ENCODE results near the gene CDC34.

CDC34 gene

DNA sequence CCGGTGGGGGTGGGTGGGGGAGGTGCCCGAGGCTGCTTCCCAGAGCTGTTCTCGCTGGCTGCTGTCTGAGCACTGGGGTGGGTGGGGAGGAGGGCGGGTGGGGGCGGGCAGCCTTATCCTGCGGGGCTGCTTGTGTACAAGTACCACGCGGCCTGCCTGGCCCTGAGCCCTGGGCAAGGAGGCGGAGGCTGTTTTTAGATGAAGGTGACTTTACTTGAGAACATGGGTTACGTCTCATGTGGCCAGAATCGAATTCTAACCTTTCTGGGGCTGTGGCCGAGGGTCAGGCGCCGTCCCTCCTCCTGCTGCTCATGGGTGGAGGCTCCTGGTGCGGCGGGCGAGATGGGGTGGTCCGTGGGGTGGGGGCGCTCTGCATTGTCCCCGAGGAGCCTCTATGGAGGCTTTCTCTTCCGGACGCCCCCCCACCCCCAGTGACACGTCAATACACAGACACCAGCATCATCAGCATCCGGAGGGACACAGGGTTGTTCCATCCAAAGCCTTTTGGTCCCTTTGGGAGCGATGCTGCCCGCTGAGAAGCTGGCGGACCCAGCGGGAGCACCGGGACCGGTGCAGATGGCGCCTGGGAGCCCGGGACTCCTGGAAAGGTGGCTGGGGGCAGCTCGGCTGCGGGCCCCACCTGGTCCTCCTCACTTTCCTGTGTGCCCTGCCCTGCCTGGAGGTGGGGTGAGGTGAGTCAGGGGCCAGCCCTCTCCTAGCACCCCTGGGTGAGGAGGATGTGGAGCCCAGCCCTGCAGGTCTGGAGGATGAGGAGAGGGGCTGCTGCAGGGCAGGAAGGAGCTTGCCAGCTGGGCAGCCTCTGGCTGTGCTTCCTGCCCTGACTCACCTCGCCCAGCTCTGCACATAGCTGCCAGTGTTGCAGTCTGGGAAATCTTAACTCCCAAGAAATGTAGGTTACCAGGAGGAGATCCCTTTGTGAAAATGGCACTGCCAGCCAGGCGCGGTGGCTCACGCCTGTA, 44.3 kb downstream of the CDC34 start:
- peak overlapping the region; percentile 56; the same call in 1 of the 2 replicates for H3K9ac ChIP-seq (ENCODE audit: low read depth, low read length)
- H3K4me1 ChIP-seq (ENCODE audit: insufficient read depth, low read length): peaks cover 9% of the 10 kb centered on the region; the same call in 1 of the 2 replicates
- no peaks in the 10 kb centered on the region; the same call in 1 of the 2 replicates for H3K36me3 ChIP-seq (ENCODE audit: insufficient read depth, low read length)

GRCh38 chr19:576768-577438, 45.3 kb downstream of the CDC34 start:
- Histone ChIP-seq H3K9ac (ENCODE audit: low read depth, low read length) (no peak overlapping the region), H3K4me1 (ENCODE audit: insufficient read depth, low read length) (peaks cover 9% of the 10 kb centered on the region; the same call in 1 of the 2 replicates), H3K9me3 (ENCODE audit: control insufficient read depth, insufficient read depth, low read length) (no peaks in the 10 kb centered on the region), H3K36me3 (ENCODE audit: insufficient read depth, low read length) (peaks cover 3% of the 10 kb centered on the region; the same call in 1 of the 2 replicates)

More for the DNA sequence above, 44.3 kb downstream of the CDC34 start:
- H3K9me3 ChIP-seq (ENCODE audit: control insufficient read depth, insufficient read depth, low read length): no peaks in the 10 kb centered on the region

- no peaks in the 10 kb centered on the region for H3K9me3 ChIP-seq (ENCODE audit: control insufficient read depth, insufficient read depth, low read length)
- H3K4me1 ChIP-seq (ENCODE audit: insufficient read depth, low read length): peaks cover 9% of the 10 kb centered on the region; the same call in 1 of the 2 replicates
- H3K9ac ChIP-seq (ENCODE audit: low read depth, low read length): no peak overlapping the region
- peaks cover 3% of the 10 kb centered on the region; the same call in 1 of the 2 replicates for H3K36me3 ChIP-seq (ENCODE audit: insufficient read depth, low read length)
These were observed 46.2 kb downstream of the CDC34 start for GRCh38 chr19:577439-578392.

GRCh38 chr19:579111-579841, 47.7 kb downstream of the CDC34 start:
- peaks cover 3% of the 10 kb centered on the region; the same call in 1 of the 2 replicates for H3K36me3 ChIP-seq (ENCODE audit: insufficient read depth, low read length)
- H3K9ac ChIP-seq (ENCODE audit: low read depth, low read length): no peak overlapping the region
- peaks cover 9% of the 10 kb centered on the region; the same call in 1 of the 2 replicates for H3K4me1 ChIP-seq (ENCODE audit: insufficient read depth, low read length)
- no peaks in the 10 kb centered on the region for H3K9me3 ChIP-seq (ENCODE audit: control insufficient read depth, insufficient read depth, low read length)

- peaks cover 3% of the 10 kb centered on the region; the same call in 1 of the 2 replicates for H3K36me3 ChIP-seq (ENCODE audit: insufficient read depth, low read length)
- peaks cover 7% of the 10 kb centered on the region; the same call in 1 of the 2 replicates for H3K4me1 ChIP-seq (ENCODE audit: insufficient read depth, low read length)
- no peaks in the 10 kb centered on the region for H3K9me3 ChIP-seq (ENCODE audit: control insufficient read depth, insufficient read depth, low read length)
- H3K9ac ChIP-seq (ENCODE audit: low read depth, low read length): no peak overlapping the region
These were observed 48.2 kb downstream of the CDC34 start for GRCh38 chr19:579842-580155.

- 0 out of 2 replicates have a peak, but pooled peaks cover 3% of the 10 kb centered on the region for H3K4me1 ChIP-seq (ENCODE audit: insufficient read depth, low read length)
- peaks cover 3% of the 10 kb centered on the region; the same call in 1 of the 2 replicates for H3K36me3 ChIP-seq (ENCODE audit: insufficient read depth, low read length)
- H3K9ac ChIP-seq (ENCODE audit: low read depth, low read length): no peak overlapping the region
- no peaks in the 10 kb centered on the region for H3K9me3 ChIP-seq (ENCODE audit: control insufficient read depth, insufficient read depth, low read length)
These were observed 48.8 kb downstream of the CDC34 start for GRCh38 chr19:580274-580835.

DNA sequence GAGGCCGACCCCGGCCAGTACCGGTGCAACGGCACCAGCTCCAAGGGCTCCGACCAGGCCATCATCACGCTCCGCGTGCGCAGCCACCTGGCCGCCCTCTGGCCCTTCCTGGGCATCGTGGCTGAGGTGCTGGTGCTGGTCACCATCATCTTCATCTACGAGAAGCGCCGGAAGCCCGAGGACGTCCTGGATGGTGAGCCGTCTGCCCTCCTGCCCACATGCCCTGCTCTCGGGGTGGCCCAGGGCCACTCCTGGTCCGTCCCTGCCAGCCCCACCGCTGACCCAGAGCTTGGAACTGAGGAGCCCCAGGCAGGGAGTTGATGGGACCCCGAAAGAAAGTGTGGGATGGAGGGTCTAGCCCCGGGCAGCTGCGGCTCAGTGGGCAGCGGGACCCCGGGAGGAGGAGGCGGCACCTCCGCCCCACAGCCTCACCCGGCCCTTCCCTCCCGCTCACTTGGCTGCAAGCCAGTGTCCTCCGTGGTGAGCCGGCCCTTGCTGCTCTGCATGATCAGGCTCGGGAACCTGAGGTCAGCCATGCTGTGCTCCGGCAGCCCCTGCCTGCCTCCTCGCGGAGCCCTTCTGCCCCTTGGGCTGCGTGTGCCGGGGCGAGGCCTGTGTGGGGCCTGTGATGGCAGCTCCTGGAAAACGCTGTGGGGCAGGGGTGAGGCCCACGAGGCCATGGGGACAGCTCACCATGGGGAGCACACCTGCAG, 50.0 kb downstream of the CDC34 start:
- Histone ChIP-seq H3K4me1 (ENCODE audit: insufficient read depth, low read length) (no peaks in the 10 kb centered on the region), H3K9ac (ENCODE audit: low read depth, low read length) (no peak overlapping the region), H3K9me3 (ENCODE audit: control insufficient read depth, insufficient read depth, low read length) (no peaks in the 10 kb centered on the region), H3K36me3 (ENCODE audit: insufficient read depth, low read length) (peaks cover 3% of the 10 kb centered on the region; the same call in 1 of the 2 replicates)

- peaks cover 3% of the 10 kb centered on the region; the same call in 1 of the 2 replicates for H3K36me3 ChIP-seq (ENCODE audit: insufficient read depth, low read length)
- H3K9ac ChIP-seq (ENCODE audit: low read depth, low read length): no peak overlapping the region
- H3K4me1 ChIP-seq (ENCODE audit: insufficient read depth, low read length): no peaks in the 10 kb centered on the region
- no peaks in the 10 kb centered on the region for H3K9me3 ChIP-seq (ENCODE audit: control insufficient read depth, insufficient read depth, low read length)
These were observed 51.1 kb downstream of the CDC34 start for GRCh38 chr19:582497-583197.

- Histone ChIP-seq H3K4me1 (ENCODE audit: insufficient read depth, low read length) (no peaks in the 10 kb centered on the region; the same call in 1 of the 2 replicates), H3K9ac (ENCODE audit: low read depth, low read length) (no peak overlapping the region), H3K36me3 (ENCODE audit: insufficient read depth, low read length) (peaks cover 3% of the 10 kb centered on the region; the same call in 1 of the 2 replicates), H3K9me3 (ENCODE audit: control insufficient read depth, insufficient read depth, low read length) (no peaks in the 10 kb centered on the region)
These were observed 51.8 kb downstream of the CDC34 start for GRCh38 chr19:583198-583967.

DNA sequence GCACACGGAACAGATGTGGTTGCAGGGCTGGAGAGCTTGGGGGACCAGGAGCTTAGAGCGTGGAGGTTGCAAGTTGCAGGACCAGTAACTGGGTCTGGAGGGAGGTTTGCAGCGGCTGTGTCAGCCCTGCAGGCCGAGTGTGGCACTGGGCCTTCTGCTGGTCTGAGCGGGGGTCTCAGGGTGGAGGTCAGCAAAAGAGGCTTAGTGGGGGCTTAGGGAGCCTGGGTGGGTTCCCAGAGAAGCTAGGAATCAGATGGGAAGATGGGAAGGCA, 52.3 kb downstream of the CDC34 start:
- no peaks in the 10 kb centered on the region for H3K9me3 ChIP-seq (ENCODE audit: control insufficient read depth, insufficient read depth, low read length)
- no peaks in the 10 kb centered on the region; the same call in 1 of the 2 replicates for H3K4me1 ChIP-seq (ENCODE audit: insufficient read depth, low read length)
- peaks cover 3% of the 10 kb centered on the region; the same call in 1 of the 2 replicates for H3K36me3 ChIP-seq (ENCODE audit: insufficient read depth, low read length)
- H3K9ac ChIP-seq (ENCODE audit: low read depth, low read length): no peak overlapping the region

DNA sequence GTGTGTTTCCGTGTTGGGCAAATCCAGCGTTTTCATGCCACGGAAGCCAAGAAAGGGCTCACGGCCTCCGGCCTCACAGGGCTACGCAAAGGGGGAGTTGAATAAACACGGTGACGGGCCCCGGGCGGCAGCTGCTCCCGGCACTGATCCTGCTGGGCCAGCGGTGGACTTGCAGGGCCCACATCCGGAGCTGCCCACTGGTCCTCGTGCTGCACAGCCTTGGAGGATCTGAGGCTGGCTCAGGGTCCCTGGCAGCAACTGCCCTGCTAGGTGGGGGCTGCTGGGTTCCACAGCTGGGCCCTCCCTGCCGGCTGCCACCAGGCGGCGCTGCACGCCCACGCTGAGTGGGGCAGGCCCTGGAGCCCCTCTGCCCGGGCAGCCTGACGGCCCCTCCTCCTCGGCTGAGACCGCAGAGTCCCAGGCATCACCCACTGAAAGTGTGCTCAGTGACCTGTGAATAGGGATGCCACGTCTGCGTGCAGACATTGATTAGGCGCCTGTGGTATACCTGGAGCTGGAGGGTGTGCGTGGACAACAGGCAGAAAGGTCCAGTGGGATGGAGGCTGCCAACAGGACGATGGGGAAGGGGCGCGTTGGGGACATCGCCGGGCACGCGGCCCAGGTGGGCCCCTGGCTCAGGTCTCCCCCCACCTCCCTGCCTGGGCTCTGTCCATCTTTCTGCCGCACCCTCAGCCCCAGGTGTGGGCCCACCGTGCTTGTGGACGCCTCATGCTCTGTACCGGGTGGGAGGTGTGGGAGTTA, 52.9 kb downstream of the CDC34 start:
- peaks cover 3% of the 10 kb centered on the region; the same call in 1 of the 2 replicates for H3K4me1 ChIP-seq (ENCODE audit: insufficient read depth, low read length)
- H3K9ac ChIP-seq (ENCODE audit: low read depth, low read length): no peak overlapping the region
- H3K9me3 ChIP-seq (ENCODE audit: control insufficient read depth, insufficient read depth, low read length): no peaks in the 10 kb centered on the region
- H3K36me3 ChIP-seq (ENCODE audit: insufficient read depth, low read length): peaks cover 3% of the 10 kb centered on the region; the same call in 1 of the 2 replicates

All from ES-I3 (cell line).